Stimulated activated CD4-positive, alpha-beta T cell treated with anti-CD3 and anti-CD28 coated beads, Interleukin-1b, Interleukin-23, amount 100 ng/mL, for 24 hours (primary cell): ENCODE results near the gene PTGDR2.

Source experiments
- DNase-seq, 4 experiments: peaks; one replicate each; pipeline ENCODE4 v3.0.0-alpha.2; 2020; ENCODE audit warnings: low read depth in 4 of 4, low spot score in 1 of 4

Gene PTGDR2

GRCh38 chr11:60855726-60856633 is at the start of gene PTGDR2:
TSS of gene PTGDR2 (minus strand) at chr11:60855950. CDS start at chr11:60853722, 2,228 bp downstream.
- no peak for DNase-seq

GRCh38 chr11:60905047-60905446 is 49.3 kb upstream of the PTGDR2 start:
- DNase-seq, result no peak

- DNase-seq, result no peak
Measured at GRCh38 chr11:60902625-60903024, 46.9 kb upstream of the PTGDR2 start.

GRCh38 chr11:60900673-60901404 is 45.1 kb upstream of the PTGDR2 start:
- no peak for DNase-seq

GRCh38 chr11:60899977-60900376 is 44.2 kb upstream of the PTGDR2 start:
- no peak for DNase-seq

GRCh38 chr11:60899046-60899936 is 43.5 kb upstream of the PTGDR2 start:
- no peak for DNase-seq

GRCh38 chr11:60897496-60897895 is 41.7 kb upstream of the PTGDR2 start:
- DNase-seq, result no peak

GRCh38 chr11:60895687-60896086 is 39.9 kb upstream of the PTGDR2 start:
- DNase-seq, result no peak

GRCh38 chr11:60891103-60891741 is 35.5 kb upstream of the PTGDR2 start:
- no peak for DNase-seq

GRCh38 chr11:60890696-60891095 is 34.9 kb upstream of the PTGDR2 start:
- DNase-seq, result no peak

- DNase-seq, result no peak
Measured at GRCh38 chr11:60889869-60890311, 34.1 kb upstream of the PTGDR2 start.

- DNase-seq, result no peak
Measured at GRCh38 chr11:60887556-60887955, 31.8 kb upstream of the PTGDR2 start.

- DNase-seq, result no peak
Measured at GRCh38 chr11:60880643-60881282, 25.0 kb upstream of the PTGDR2 start.

- DNase-seq, result no peak
Measured at GRCh38 chr11:60879971-60880588, 24.3 kb upstream of the PTGDR2 start.

- no peak for DNase-seq
Measured at GRCh38 chr11:60879104-60879503, 23.4 kb upstream of the PTGDR2 start.

- no peak for DNase-seq
Measured at GRCh38 chr11:60878245-60879101, 22.7 kb upstream of the PTGDR2 start.

GRCh38 chr11:60876168-60876485 is 20.4 kb upstream of the PTGDR2 start:
- no peak for DNase-seq

- no peak for DNase-seq
Measured at GRCh38 chr11:60875366-60876167, 19.8 kb upstream of the PTGDR2 start.
